ENCODE measurements around the gene C1orf122.

C1orf122 gene

DNA sequence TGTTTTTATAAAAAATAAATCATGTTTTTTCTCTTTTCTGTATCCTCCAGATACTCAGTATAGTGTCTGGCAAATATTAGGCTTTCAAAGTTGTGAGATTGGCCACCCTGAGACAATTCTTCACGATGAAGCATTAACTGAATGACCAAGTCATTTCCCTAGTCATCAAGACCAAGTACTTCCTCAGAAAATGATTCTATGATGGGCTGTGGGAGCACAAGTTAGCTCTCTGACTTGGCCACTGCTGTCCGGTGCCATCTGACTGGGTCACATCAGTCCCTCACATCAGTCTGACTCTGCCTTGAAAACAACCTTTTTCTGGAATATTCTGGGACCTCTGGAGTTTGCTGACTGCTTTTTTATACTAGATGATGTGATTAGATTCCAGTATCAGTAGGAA, 13.9 kb downstream of the C1orf122 start:
- no CpG with 5 or more reads among the region's 2 CpGs for WGBS, 2 donors (ENCODE audit: extremely low coverage in 2 of 2, insufficient read length in 2 of 2, insufficient replicate concordance in 1 of 2)

DNA sequence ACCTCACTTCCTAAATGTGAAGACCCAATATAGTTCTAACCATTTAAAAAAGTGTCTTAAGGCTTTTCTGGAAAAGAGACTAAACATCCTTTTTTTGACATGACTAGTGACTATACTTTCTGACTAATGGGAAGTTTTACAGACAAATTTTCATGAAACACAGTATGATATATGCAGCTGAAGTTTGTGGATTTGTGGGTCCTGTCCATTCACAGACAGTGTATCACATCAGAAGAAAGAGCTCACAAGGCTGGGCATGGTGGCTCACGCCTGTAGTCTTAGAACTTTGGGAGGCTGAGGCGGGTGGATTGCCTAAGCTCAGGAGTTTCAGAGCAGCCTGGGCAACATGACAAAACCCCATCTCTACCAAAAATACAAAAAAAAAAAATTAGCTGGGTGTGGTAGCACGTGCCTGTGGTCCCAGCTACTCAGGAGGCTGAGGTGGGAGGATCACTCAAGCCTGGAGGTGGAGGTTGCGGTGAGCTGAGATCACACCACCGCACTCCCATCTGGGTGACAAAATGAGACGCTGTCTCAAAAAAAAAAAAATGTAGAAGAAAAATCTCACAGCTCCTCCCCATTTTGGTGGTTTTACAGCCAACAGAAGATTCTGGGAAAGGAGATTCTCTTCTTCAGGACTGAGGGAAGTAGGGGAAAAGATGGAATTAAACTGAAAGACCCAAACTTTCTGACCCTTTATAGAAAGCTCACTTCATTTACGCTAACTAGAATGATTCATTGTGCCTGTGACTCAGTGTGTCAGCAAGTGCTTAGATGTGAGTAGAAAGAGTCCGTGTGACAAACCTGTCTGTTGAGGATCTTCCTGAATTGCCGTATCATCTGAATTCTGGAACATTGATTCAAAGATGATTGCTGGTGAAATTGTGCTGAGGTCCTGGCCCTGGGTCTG, 15.6 kb downstream of the C1orf122 start:
- Histone ChIP-seq H4K91ac (ENCODE audit: low read depth, low read length, poor library complexity) (no peak overlapping the region), H4K8ac (ENCODE audit: low read depth, low read length) (no peak overlapping the region), H3K4me2 (ENCODE audit: insufficient read depth, low read length, poor library complexity, severe bottlenecking) (no peak overlapping the region), H3K27ac (replicated peaks; ENCODE audit: low read length) (no peak overlapping the region), H3K4me3 (ENCODE audit: low read length in 2 of 2) (no peak overlapping the region), H3K9me3 (replicated peaks in 1 of 2; ENCODE audit: control insufficient read depth in 2 of 2, insufficient read depth in 1 of 2, low read depth in 1 of 2, low read length in 2 of 2) (no peaks in the 10 kb centered on the region), H3K79me1 (ENCODE audit: low read depth, low read length) (no peaks in the 10 kb centered on the region), H2AFZ (ENCODE audit: low read length) (no peak overlapping the region), H3K4ac (ENCODE audit: low read length) (no peak overlapping the region), H2BK5ac (ENCODE audit: low read length) (no peak overlapping the region), H3K27me3 (ENCODE audit: control insufficient read depth in 3 of 3, insufficient read depth in 3 of 3, low read depth in 1 of 3, low read length in 3 of 3) (no peaks in the 10 kb centered on the region), H3K9ac (ENCODE audit: low read depth, low read length, poor library complexity) (no peak overlapping the region), H3K23ac (ENCODE audit: low read depth, low read length, poor library complexity) (no peak overlapping the region), H2BK15ac (ENCODE audit: low read length) (no peak overlapping the region), H3K14ac (ENCODE audit: low read length) (no peak overlapping the region), H3K36me3 (replicated peaks in 1 of 2; ENCODE audit: control insufficient read depth in 2 of 2, insufficient read depth in 2 of 2, low read length in 2 of 2) (peaks cover 17 to 78% of the 10 kb centered on the region in 2 donors), H2BK120ac (ENCODE audit: low read depth, low read length) (no peak overlapping the region), H3K4me1 (ENCODE audit: control insufficient read depth in 2 of 2, insufficient read depth in 1 of 2, low read depth in 1 of 2, low read length in 2 of 2) (no peaks in the 10 kb centered on the region), H2AK5ac (ENCODE audit: low read depth, low read length) (no peak overlapping the region), H2BK12ac (ENCODE audit: low read length) (no peak overlapping the region), H3K18ac (ENCODE audit: low read length) (no peak overlapping the region)
- no peak for DNase-seq (ENCODE audit: low spot score)
- no CpG with 5 or more reads among the region's 9 CpGs for WGBS, 2 donors (ENCODE audit: extremely low coverage in 2 of 2, insufficient read length in 2 of 2, insufficient replicate concordance in 1 of 2)

More for the DNA sequence above, 13.9 kb downstream of the C1orf122 start:
- H2BK5ac ChIP-seq (ENCODE audit: low read length) = no peak overlapping the region
- no peak overlapping the region for H2AK5ac ChIP-seq (ENCODE audit: low read depth, low read length)
- H3K9me3 ChIP-seq (replicated peaks in 1 of 2; ENCODE audit: control insufficient read depth in 2 of 2, insufficient read depth in 1 of 2, low read depth in 1 of 2, low read length in 2 of 2) = no peaks in the 10 kb centered on the region
- no peak for DNase-seq (ENCODE audit: low spot score)
- H2BK15ac ChIP-seq (ENCODE audit: low read length) = no peak overlapping the region
- no peak overlapping the region for H3K23ac ChIP-seq (ENCODE audit: low read depth, low read length, poor library complexity)
- H4K91ac ChIP-seq (ENCODE audit: low read depth, low read length, poor library complexity) = no peak overlapping the region
- no peak overlapping the region for H3K9ac ChIP-seq (ENCODE audit: low read depth, low read length, poor library complexity)
- H3K4me3 ChIP-seq (ENCODE audit: low read length in 2 of 2) = no peak overlapping the region
- no peak overlapping the region for H3K18ac ChIP-seq (ENCODE audit: low read length)
- H2BK12ac ChIP-seq (ENCODE audit: low read length) = no peak overlapping the region
- no peak overlapping the region for H3K4me2 ChIP-seq (ENCODE audit: insufficient read depth, low read length, poor library complexity, severe bottlenecking)
- H3K27ac ChIP-seq (replicated peaks; ENCODE audit: low read length) = no peak overlapping the region
- H3K27me3 ChIP-seq (ENCODE audit: control insufficient read depth in 3 of 3, insufficient read depth in 3 of 3, low read depth in 1 of 3, low read length in 3 of 3) = no peaks in the 10 kb centered on the region
- H2BK120ac ChIP-seq (ENCODE audit: low read depth, low read length) = no peak overlapping the region
- no peak overlapping the region for H4K8ac ChIP-seq (ENCODE audit: low read depth, low read length)
- H3K79me1 ChIP-seq (ENCODE audit: low read depth, low read length) = no peaks in the 10 kb centered on the region
- no peak overlapping the region for H3K4ac ChIP-seq (ENCODE audit: low read length)
- H2AFZ ChIP-seq (ENCODE audit: low read length) = no peak overlapping the region
- H3K36me3 ChIP-seq (replicated peaks in 1 of 2; ENCODE audit: control insufficient read depth in 2 of 2, insufficient read depth in 2 of 2, low read length in 2 of 2) = peaks cover 17 to 83% of the 10 kb centered on the region in 2 donors
- no peaks in the 10 kb centered on the region for H3K4me1 ChIP-seq (ENCODE audit: control insufficient read depth in 2 of 2, insufficient read depth in 1 of 2, low read depth in 1 of 2, low read length in 2 of 2)
- no peak overlapping the region for H3K14ac ChIP-seq (ENCODE audit: low read length)

DNA sequence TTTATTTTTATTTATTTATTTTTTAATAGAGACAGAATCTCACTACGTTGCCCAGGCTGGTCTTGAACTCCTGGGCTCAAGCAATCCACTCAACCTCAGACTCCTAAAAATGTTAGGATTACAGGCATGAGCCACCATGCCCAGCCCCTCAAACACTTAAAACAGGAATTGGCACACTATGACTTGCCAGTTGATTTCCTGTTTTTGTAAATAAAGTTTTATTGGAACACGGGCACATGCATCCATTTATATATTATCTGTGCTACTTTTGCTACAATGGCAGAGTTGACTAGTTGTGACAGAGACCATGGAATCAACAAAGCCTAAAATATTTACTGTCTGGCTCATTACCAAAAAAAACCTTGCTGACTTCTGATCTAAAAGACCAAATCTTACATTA, 16.4 kb downstream of the C1orf122 start:
- Histone ChIP-seq H3K23ac (ENCODE audit: low read depth, low read length, poor library complexity) (no peak overlapping the region), H3K79me1 (ENCODE audit: low read depth, low read length) (no peaks in the 10 kb centered on the region), H2BK15ac (ENCODE audit: low read length) (no peak overlapping the region), H2BK120ac (ENCODE audit: low read depth, low read length) (no peak overlapping the region), H3K9ac (ENCODE audit: low read depth, low read length, poor library complexity) (no peak overlapping the region), H3K27me3 (ENCODE audit: control insufficient read depth in 3 of 3, insufficient read depth in 3 of 3, low read depth in 1 of 3, low read length in 3 of 3) (no peaks in the 10 kb centered on the region), H3K9me3 (replicated peaks in 1 of 2; ENCODE audit: control insufficient read depth in 2 of 2, insufficient read depth in 1 of 2, low read depth in 1 of 2, low read length in 2 of 2) (no peaks in the 10 kb centered on the region), H2AK5ac (ENCODE audit: low read depth, low read length) (no peak overlapping the region), H2AFZ (ENCODE audit: low read length) (no peak overlapping the region), H4K8ac (ENCODE audit: low read depth, low read length) (no peak overlapping the region), H3K14ac (ENCODE audit: low read length) (no peak overlapping the region), H3K4me1 (ENCODE audit: control insufficient read depth in 2 of 2, insufficient read depth in 1 of 2, low read depth in 1 of 2, low read length in 2 of 2) (no peaks in the 10 kb centered on the region), H2BK12ac (ENCODE audit: low read length) (no peak overlapping the region), H3K4me3 (ENCODE audit: low read length in 2 of 2) (no peak overlapping the region), H3K4ac (ENCODE audit: low read length) (no peak overlapping the region), H4K91ac (ENCODE audit: low read depth, low read length, poor library complexity) (no peak overlapping the region), H3K27ac (replicated peaks; ENCODE audit: low read length) (no peak overlapping the region), H3K36me3 (replicated peaks in 1 of 2; ENCODE audit: control insufficient read depth in 2 of 2, insufficient read depth in 2 of 2, low read length in 2 of 2) (peaks cover 18 to 81% of the 10 kb centered on the region in 2 donors), H2BK5ac (ENCODE audit: low read length) (no peak overlapping the region), H3K4me2 (ENCODE audit: insufficient read depth, low read length, poor library complexity, severe bottlenecking) (no peak overlapping the region), H3K18ac (ENCODE audit: low read length) (no peak overlapping the region)
- WGBS, 2 donors (ENCODE audit: extremely low coverage in 2 of 2, insufficient read length in 2 of 2, insufficient replicate concordance in 1 of 2) = no CpG with 5 or more reads among the region's 2 CpGs
- no peak for DNase-seq (ENCODE audit: low spot score)

DNA sequence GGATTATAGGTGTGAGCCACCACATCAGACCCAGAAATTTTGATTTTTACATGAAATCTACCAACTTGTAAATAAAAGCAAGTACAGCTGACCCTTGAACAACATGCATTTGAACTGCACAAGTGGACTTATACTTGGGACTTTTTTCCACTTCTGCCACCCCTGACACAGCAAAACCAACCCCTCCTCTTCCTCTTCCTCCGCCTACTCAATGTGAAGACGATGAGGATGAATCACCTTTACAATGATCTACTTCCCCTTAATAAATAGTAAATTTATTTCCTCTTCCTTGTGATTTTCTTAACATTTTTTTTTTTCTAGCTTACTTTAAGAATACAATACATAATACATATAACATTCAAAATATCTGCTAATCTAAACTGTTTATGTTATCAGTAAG, 17.9 kb downstream of the C1orf122 start:
- H3K4me2 ChIP-seq (ENCODE audit: insufficient read depth, low read length, poor library complexity, severe bottlenecking) = no peak overlapping the region
- H2BK15ac ChIP-seq (ENCODE audit: low read length) = no peak overlapping the region
- H3K4me3 ChIP-seq (ENCODE audit: low read length in 2 of 2) = no peak overlapping the region
- no peak for DNase-seq (ENCODE audit: low spot score)
- peaks cover 18 to 79% of the 10 kb centered on the region in 2 donors for H3K36me3 ChIP-seq (replicated peaks in 1 of 2; ENCODE audit: control insufficient read depth in 2 of 2, insufficient read depth in 2 of 2, low read length in 2 of 2)
- H2BK12ac ChIP-seq (ENCODE audit: low read length) = no peak overlapping the region
- no peak overlapping the region for H4K91ac ChIP-seq (ENCODE audit: low read depth, low read length, poor library complexity)
- no peak overlapping the region for H3K18ac ChIP-seq (ENCODE audit: low read length)
- H3K14ac ChIP-seq (ENCODE audit: low read length) = no peak overlapping the region
- no peak overlapping the region for H2BK5ac ChIP-seq (ENCODE audit: low read length)
- H3K27ac ChIP-seq (replicated peaks; ENCODE audit: low read length) = no peak overlapping the region
- H2AK5ac ChIP-seq (ENCODE audit: low read depth, low read length) = no peak overlapping the region
- H2BK120ac ChIP-seq (ENCODE audit: low read depth, low read length) = no peak overlapping the region
- H3K4ac ChIP-seq (ENCODE audit: low read length) = no peak overlapping the region
- no peaks in the 10 kb centered on the region for H3K9me3 ChIP-seq (replicated peaks in 1 of 2; ENCODE audit: control insufficient read depth in 2 of 2, insufficient read depth in 1 of 2, low read depth in 1 of 2, low read length in 2 of 2)
- H2AFZ ChIP-seq (ENCODE audit: low read length) = no peak overlapping the region
- H4K8ac ChIP-seq (ENCODE audit: low read depth, low read length) = no peak overlapping the region
- H3K9ac ChIP-seq (ENCODE audit: low read depth, low read length, poor library complexity) = no peak overlapping the region
- no peak overlapping the region for H3K23ac ChIP-seq (ENCODE audit: low read depth, low read length, poor library complexity)
- H3K27me3 ChIP-seq (ENCODE audit: control insufficient read depth in 3 of 3, insufficient read depth in 3 of 3, low read depth in 1 of 3, low read length in 3 of 3) = no peaks in the 10 kb centered on the region
- WGBS, 2 donors (ENCODE audit: extremely low coverage in 2 of 2, insufficient read length in 2 of 2, insufficient replicate concordance in 1 of 2) = no CpG with 5 or more reads among the region's 2 CpGs
- no peaks in the 10 kb centered on the region for H3K4me1 ChIP-seq (ENCODE audit: control insufficient read depth in 2 of 2, insufficient read depth in 1 of 2, low read depth in 1 of 2, low read length in 2 of 2)
- H3K79me1 ChIP-seq (ENCODE audit: low read depth, low read length) = no peaks in the 10 kb centered on the region
